Measurements from ENCODE around the gene ZDHHC8.

- TF ChIP-seq, protein P1, sequence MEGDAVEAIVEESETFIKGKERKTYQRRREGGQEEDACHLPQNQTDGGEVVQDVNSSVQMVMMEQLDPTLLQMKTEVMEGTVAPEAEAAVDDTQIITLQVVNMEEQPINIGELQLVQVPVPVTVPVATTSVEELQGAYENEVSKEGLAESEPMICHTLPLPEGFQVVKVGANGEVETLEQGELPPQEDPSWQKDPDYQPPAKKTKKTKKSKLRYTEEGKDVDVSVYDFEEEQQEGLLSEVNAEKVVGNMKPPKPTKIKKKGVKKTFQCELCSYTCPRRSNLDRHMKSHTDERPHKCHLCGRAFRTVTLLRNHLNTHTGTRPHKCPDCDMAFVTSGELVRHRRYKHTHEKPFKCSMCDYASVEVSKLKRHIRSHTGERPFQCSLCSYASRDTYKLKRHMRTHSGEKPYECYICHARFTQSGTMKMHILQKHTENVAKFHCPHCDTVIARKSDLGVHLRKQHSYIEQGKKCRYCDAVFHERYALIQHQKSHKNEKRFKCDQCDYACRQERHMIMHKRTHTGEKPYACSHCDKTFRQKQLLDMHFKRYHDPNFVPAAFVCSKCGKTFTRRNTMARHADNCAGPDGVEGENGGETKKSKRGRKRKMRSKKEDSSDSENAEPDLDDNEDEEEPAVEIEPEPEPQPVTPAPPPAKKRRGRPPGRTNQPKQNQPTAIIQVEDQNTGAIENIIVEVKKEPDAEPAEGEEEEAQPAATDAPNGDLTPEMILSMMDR (IDR thresholded peaks at IDR 0.05), result no peak
- TF ChIP-seq POLR2A (IDR thresholded peaks at IDR 0.05), result no peak
These were observed 44.9 kb downstream of the ZDHHC8 start for GRCh38 chr22:20176421-20177085.
